Activated naive CD4-positive, alpha-beta T cell treated with Interleukin-2 at 50 U/mL for 16 hours (primary cell): ENCODE results near the gene SHB.

Source experiments
- DNase-seq: peaks from one replicate; pipeline ENCODE4 v3.0.0-alpha.2; 2020

Gene SHB

DNA sequence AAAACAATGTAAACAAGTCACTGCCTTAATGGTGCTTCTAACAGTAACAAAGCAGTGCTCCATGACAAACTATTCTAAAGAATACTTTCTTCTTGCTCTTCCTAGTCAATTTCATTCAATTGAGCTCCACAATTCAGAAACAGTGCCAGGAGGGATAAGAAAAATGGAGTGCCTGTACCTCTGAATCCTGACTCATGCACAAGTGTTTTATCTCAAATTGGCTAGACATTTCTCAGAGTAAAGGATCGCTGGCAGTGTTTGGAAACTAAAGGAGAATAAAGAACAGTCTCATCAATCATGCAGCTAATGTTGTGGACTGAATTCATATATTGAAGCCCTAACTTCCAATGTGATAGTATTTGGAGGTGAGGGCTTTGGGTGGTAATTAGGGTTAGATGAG is 192.7 kb downstream of the SHB start:
- no peak for DNase-seq

DNA sequence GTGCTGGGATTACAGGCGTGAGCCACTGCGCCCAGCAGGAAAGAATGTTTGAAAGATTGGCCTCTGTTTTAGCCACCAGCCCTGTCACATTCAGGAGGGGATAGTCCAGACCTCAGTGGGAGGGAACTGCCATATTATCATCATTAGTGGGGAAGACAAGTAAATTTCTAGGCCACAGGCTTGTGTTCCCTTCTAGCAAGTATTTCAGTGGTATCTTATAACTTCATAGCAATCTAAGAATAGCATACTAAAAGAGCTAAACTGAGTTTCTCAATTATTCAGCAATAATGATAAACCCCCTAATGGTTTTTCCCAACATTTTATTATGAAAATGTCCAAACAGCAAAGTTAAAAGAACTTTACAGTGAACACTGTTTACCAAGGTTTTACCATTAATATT is 195.1 kb downstream of the SHB start:
- no peak for DNase-seq

DNA sequence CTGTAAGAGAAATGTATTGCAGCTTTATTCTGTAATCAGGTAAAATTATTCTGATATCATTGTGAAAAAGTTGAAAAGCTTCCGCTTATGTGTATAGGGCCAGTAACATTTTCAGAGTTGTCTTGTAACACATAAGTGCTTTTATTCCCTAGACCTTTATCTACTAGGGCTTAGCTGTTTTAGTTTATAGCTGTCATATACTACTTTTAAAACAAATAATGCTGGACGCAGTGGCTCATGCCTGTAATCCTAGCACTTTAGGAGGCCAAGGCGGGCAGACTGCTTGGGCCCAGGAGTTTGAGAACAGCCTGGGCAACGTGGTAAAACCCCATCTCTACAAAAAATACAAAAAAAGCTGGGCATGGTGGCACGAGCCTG is 198.2 kb downstream of the SHB start:
- no peak for DNase-seq

DNA sequence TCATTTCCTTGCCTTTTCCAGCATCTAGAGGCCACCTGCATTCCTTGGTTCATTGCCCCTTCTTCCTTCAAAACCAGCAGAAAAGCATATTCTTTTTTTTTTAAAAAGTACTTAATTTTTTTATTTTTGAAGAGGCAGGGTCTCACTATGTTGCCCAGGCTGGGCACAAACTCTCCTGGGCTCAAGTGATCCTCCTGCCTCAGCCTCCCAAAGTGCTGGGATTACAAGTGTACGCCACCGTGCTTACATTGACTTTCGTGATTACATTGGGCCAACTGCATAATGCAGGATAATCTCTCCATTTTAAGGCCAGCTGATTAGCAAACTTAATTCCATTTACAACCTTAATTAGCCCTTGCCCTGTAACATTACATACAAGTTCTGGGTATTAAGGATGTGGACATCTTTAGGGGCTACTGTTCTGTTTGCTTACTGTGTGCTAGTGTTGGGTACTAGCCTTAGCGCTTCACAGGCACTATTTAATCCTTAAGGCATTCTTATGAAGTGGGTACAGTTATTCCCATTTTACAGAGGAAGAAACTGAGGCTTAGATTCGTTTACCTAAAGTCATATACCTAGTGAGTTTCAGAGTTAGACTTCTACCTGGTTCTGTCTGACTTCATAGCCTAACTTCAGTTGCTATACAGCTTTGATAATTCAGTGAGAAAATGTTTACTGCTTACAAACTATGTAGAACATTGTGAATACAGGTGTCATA is 198.8 kb downstream of the SHB start:
- no peak for DNase-seq
